Non-pigmented ciliary epithelial cell (primary cell): ENCODE data around the gene LOXHD1.

Experiments
- DNase-seq: peaks from one replicate; pipeline ENCODE4 v3.0.0-alpha.2; 2010; ENCODE audit warnings: low read depth

The LOXHD1 gene

GRCh38 chr18:46574000-46574742, 82.8 kb downstream of the LOXHD1 start:
- no peak for DNase-seq

GRCh38 chr18:46573156-46573555, 83.9 kb downstream of the LOXHD1 start:
- DNase-seq, result no peak

GRCh38 chr18:46571756-46572155, 85.3 kb downstream of the LOXHD1 start:
- DNase-seq, result no peak

GRCh38 chr18:46570666-46571065, 86.4 kb downstream of the LOXHD1 start:
- DNase-seq, result no peak

- no peak for DNase-seq
These were observed 86.9 kb downstream of the LOXHD1 start for GRCh38 chr18:46570134-46570533.

GRCh38 chr18:46569211-46569610, 87.8 kb downstream of the LOXHD1 start:
- DNase-seq, result no peak

GRCh38 chr18:46567196-46567595, 89.8 kb downstream of the LOXHD1 start:
- no peak for DNase-seq

- DNase-seq, result no peak
These were observed 90.9 kb downstream of the LOXHD1 start for GRCh38 chr18:46566111-46566510.

- no peak for DNase-seq
These were observed 91.8 kb downstream of the LOXHD1 start for GRCh38 chr18:46565256-46565655.

GRCh38 chr18:46563317-46563716, 93.7 kb downstream of the LOXHD1 start:
- no peak for DNase-seq

- DNase-seq, result no peak
These were observed 94.3 kb downstream of the LOXHD1 start for GRCh38 chr18:46562674-46563192.

- DNase-seq, result no peak
These were observed 96.4 kb downstream of the LOXHD1 start for GRCh38 chr18:46560671-46561045.

- DNase-seq, result no peak
These were observed 96.9 kb downstream of the LOXHD1 start for GRCh38 chr18:46559946-46560670.

- DNase-seq, result no peak
These were observed 97.7 kb downstream of the LOXHD1 start for GRCh38 chr18:46559296-46559695.

- no peak for DNase-seq
These were observed 100.3 kb downstream of the LOXHD1 start for GRCh38 chr18:46556590-46557206.

- DNase-seq, result no peak
These were observed 101.3 kb downstream of the LOXHD1 start for GRCh38 chr18:46555724-46556123.

GRCh38 chr18:46555213-46555612, 101.8 kb downstream of the LOXHD1 start:
- DNase-seq, result no peak

- DNase-seq, result no peak
These were observed 102.5 kb downstream of the LOXHD1 start for GRCh38 chr18:46554406-46555080.

GRCh38 chr18:46550609-46551008, 106.4 kb downstream of the LOXHD1 start:
- no peak for DNase-seq

GRCh38 chr18:46547520-46547919, 109.5 kb downstream of the LOXHD1 start:
- DNase-seq, result no peak

- DNase-seq, result no peak
These were observed 110.8 kb downstream of the LOXHD1 start for GRCh38 chr18:46546111-46546640.

GRCh38 chr18:46542545-46542944, 114.5 kb downstream of the LOXHD1 start:
- no peak for DNase-seq
